ENCODE measurements around the gene CPNE1. TPM values are rescaled to one million over a fixed set of nuclear protein-coding genes. Genes with fewer than 3 reads are reported as not detected.

The CPNE1 gene
- total RNA-seq, 1 experiment from 2014 or later = 194 TPM

DNA sequence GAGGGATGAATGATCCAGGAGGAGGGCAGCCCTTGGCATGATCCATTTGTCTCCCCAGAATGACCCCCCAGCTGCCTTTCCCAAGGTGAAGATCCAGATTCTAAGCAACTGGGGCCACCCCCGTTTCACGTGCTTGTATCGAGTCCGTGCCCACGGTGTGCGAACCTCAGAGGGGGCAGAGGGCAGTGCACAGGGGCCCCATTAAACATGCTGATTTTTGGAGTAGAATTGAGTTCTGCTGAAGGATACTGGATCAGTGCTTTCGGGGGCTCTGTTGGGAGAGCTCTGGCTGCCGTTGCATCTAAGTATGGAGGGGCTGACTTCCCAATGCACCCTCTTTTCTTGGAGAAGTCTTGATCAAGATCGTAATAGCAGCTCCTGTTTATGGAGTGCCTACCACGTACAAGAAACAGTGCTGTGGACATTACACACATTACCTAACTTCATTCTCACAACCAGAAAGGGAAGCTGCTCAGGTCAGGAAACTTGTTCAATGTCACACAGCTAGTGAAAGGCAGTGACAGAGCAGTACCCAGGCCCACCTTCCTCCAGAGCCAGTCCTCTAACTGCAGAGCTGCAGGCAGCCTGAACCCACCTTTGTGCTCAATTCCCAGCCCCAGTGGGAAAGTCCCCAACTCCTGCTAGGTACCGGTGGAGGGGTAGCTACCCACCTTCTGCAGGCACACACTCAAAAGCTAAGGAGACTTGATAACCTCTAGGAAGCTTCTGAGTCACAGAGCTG, 43.7 kb downstream of the CPNE1 start:
- no peak for DNase-seq (ENCODE audit: low spot score)

DNA sequence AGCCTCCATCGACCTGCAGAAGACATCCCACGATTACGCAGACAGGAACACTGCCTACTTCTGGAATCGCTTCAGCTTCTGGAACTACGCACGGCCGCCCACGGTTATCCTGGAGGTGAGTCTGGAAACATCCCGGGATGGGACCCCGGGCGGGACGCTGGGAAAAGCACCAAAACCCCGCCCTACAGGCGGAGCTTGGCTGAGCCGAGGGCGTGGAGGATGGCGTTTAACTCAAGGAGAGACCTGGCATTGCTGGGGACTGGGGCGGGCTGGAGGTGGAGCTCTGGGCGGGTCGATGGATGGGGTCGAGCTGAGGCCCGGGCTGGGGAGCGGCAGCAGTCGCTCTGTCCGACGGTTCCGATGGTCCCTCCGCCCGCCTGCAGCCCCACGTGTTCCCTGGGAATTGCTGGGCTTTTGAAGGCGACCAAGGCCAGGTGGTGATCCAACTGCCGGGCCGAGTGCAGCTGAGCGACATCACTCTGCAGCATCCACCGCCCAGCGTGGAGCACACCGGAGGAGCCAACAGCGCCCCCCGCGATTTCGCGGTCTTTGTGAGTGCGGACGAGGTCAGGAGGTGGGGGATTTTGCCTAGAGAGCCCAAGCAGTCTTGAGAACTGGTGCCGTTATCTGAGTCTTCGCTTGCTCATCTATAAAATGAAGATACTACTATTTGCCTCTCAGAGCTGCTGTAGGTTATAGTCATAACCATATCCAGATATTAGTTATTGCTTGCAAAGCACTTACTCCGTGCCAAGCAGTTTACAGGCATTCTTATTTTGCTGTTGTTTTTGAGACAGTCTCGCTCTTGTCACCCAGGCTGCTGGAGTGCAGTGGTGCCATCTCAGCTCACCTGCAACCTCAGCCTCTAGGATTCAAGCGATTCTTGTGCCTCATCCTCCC, 45.3 kb downstream of the CPNE1 start:
- DNase-seq (ENCODE audit: low spot score) = no peak

DNA sequence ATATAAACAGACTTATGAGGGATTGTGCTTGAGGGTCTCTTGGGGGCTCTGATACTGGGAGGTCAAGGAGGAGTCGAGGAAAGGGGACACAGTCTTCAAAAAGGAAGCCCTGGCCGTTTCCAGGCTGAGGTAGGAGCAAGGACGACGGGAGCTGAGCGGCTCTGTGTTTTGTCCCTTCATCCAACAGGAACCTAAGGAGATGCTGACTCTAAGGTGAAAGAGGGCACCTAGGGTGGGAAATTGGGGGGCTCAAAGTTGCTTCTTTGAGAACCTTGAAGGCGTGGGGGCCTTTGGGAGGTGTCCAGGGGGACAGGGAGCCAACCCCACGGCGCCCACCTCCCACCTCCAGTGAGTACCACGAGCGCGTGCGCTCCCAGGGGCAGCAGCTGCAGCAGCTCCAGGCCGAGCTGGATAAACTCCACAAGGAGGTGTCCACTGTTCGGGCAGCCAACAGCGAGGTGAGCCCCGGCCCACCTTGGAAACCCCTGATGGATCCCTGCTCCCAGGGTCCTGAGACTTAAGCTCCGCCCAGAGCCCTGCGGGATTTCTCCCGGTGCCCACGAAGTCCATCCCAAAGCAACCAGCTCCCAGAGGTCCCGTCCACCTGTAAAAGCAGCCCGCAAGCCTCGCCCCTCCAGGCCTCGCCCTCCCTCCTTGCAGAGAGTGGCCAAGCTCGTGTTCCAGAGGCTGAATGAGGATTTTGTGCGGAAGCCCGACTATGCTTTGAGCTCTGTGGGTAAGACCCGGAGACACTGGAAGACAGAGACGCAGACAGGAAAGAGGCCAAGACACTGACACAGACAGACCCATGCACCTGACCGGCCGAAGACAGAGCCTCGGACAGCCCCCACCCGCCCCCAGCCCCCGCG, 46.2 kb downstream of the CPNE1 start:
- DNase-seq (ENCODE audit: low spot score) = no peak

DNA sequence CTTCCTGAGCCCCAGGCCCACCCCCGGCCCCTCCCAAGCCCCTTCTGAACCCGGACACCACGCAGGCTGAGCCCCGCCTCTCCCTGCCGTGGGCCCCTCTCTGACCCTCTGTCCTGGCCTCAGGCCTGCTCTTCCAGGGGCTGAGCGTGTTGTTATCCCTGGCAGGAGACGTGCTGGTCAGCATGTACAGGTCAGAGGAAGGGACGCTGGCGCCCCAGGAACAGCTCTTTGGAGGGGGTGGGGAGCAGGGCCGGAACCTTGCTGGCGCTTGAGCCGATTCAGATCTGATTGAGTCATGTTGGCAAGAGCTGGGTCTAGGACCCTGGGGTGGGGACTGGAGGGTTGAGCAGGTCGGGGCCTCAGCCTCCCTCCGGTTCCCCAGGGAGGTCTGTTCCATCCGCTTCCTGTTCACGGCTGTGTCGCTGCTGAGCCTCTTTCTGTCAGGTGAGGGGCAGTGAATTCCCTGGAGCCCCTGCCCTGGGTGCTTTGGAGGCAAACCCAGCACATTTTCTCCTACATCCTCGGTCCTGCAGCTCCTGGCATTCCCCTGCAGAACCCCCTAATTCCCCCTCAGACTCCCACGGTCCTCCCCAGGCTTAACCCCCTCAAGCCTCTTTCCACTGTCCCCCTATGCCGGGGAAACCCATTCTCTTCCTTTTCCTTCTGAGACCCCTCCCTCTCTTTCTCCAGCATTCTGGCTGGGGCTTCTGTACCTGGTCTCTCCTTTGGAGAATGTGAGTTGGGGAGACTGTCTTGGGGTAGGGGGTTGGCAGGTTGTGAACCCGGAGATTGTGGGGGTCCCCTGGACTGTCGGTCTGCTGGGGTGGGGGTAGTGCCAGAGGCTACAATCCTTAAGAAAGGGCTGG, 47.1 kb downstream of the CPNE1 start:
- peak; percentile 16 for DNase-seq (ENCODE audit: low spot score)

DNA sequence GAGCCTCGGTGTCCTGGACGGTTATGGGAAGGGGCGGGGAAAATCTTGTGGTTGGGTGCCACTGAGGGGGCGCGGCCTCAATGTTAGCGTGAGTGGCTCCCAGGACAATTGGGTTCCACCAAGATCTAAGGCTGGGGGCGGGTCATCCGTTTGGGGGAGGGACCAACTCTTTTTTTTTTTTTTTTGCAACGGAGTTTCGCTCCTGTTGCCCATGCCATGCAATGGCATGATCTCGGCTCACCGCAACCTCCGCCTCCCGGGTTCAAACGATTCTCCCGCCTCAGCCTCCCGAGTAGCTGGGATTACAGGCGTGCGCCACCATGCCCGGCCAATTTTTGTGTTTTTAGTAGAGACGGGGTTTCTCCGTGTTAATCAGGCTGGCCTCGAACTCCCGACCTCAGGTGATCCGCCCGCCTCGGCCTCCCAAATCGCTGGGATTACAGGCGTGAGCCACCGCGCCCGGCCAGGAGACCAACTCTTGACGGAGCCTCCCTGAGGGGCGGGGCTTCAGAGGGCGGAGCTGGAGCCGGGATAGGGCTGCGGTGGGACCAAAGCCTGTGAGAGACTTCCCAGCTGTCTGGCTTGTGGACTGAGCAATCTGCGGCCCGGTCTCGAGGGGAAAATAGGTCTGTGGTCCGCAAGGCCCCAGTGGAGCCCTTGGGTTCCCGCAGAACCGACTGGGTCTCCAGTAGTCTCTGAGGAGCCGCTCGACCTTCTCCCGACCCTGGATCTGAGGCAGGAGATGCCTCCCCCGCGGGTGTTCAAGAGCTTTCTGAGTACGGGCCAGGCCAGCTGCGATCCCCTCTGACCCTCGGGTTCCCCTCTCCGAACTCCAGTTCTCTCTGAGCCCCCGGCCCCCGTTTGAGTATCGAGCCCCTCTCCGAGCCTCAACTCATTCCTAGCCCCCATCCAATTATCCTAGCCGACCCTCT, 48.0 kb downstream of the CPNE1 start:
- peak; percentile 100 for DNase-seq (ENCODE audit: low spot score)

DNA sequence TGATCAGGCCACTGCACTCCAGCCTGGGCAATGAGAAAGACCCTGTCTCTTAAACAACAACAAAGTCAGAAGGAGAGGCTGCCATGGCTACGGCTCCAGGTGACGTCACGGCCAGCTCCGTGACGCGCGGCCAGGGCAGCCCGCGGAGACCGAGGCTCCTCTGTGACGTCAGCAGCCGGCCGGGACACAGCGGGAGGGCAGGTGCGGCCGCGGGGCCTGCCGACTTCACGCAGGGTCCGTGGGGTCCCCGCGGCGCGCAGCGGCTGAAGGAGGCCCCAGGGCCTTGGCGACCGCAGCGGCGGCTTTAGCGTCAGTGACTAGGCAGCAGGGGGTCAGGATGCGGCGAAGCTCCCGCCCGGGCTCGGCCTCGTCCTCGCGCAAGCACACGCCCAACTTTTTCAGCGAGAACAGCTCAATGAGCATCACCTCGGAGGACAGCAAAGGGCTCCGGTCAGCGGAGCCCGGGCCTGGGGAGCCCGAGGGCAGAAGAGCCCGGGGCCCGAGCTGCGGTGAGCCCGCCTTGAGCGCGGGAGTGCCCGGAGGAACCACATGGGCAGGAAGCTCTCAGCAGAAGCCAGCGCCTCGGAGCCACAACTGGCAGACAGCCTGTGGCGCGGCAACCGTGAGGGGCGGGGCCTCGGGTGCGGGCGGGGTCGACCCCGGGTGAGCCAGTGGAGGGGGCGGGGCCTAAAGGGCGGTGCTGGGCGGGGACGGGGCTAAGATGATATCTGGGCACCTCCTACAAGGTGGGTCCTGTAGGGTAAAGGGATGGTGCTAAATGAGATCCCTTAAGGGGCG, 48.8 kb downstream of the CPNE1 start, which contains the start of gene SPAG4:
SPAG4 (plus strand) TSS at position 163 of the 798 bp plus-strand sequence; CDS start at position 338, 175 bp downstream.
- no peak for DNase-seq (ENCODE audit: low spot score)

DNA sequence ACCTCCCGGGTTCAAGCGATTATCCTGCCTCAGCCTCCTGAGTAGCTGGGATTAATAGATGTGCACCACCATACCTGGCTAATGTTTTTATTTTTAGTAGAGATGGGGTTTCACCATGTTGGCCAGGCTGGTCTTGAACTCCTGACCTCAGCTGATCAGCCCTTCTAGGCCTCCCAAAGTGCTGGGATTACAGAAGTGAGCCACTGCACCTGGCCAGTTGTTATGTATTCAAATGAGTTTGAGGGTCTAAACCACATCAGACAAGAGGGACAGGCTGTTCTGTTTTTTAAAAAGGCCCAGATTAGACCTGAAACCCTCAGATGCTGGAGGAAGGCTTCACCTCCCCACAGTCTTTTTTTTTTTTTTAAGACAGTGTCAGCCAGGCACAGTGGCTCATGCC, 53.2 kb downstream of the CPNE1 start:
- DNase-seq (ENCODE audit: low spot score) = no peak

DNA sequence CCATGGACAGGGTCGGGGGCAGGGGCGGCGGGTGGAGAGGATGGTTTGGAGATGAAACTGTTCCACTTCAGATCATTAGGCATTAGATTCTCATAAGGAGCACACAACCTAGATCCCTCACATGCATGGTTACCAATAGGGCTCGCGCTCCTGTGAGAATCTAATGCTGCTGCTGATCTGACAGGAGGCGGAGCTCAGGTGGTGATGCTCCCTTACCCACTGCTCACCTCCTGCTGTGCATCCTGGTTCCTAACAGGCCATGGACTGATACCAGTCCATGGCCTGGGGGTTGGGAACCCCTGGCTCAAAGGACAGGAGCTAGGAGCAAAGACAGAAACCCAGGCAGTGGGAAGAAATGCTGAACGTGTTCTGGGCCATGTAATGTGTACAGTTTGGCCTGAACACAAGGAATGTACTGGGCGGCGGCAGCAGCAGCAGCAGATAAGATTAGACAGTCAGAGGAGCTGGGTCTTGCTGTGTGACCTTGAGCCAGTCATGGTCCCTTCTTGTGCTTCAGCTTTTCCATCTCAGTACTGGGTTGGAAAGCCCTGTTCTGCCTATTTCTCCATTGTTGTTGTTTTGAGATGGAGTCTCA, 53.8 kb downstream of the CPNE1 start:
- DNase-seq (ENCODE audit: low spot score) = no peak

DNA sequence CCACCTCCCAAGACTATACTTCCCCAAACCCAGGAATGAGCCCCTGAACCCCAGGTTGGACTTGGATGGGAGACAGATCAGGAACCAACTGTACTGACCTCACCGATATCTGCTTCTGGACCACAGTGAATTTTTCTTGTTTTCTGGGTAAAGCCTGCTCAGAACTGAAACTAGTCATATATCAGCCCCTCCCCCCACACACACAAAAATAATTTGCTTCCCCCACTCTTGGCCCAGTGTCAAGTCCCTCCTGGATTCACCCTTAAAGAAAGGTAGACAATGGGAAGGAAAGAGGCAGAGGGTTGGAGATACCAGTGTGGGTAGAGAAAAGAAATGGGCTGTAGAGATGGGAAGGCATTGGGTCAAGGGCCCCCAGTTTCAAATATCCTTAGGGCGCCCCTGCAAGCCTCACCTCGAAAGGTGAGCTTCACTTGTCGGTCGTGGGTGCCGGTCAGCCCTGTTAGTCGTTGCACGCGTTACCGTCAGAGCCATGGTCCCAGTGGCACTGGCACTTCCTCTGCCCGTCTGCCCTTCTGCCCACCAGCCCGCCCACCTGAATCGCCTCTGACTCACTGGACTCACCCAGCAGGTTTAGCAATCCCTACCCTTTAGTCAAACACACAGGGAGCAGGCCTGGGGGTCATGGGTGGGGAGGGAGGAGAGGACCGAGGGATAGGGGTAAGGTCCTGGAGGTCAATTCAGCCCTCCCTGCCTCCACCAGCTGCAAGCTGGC, 57.5 kb downstream of the CPNE1 start:
- no peak for DNase-seq (ENCODE audit: low spot score)

DNA sequence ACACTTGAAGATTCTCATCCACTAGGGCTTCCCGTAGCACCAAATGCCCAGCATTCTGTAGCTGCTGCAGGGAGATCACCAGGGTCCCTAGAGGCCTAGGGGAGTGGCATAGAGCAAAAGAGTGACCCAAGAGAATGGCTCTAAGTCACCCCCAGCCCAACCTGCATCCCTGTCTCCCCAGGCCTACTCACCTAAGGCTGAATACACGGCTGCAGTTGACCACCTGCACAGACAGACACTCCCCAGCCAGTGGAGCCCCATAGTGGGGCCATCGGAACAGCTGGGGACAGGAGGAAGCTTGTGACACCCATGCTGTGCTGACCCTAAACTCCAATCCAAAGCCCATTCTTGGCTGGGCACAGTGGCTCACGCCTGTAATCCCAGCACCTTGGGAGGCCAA, 58.6 kb downstream of the CPNE1 start:
- DNase-seq (ENCODE audit: low spot score) = no peak

DNA sequence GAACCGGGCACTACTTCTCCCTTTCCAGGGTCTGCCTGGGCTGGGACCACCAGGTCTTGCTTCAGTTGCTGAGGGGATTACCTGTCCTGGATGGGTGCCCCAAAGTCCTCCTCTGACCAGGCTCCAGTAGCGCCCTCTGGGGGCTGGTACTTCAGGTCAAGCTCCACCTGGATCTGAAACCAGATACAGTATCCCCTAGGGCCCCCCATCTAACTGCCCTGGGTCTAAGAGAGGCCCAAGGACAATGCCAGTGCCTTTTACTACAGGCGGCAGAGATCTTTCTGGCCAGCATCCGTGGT, 60.3 kb downstream of the CPNE1 start:
- no peak for DNase-seq (ENCODE audit: low spot score)

DNA sequence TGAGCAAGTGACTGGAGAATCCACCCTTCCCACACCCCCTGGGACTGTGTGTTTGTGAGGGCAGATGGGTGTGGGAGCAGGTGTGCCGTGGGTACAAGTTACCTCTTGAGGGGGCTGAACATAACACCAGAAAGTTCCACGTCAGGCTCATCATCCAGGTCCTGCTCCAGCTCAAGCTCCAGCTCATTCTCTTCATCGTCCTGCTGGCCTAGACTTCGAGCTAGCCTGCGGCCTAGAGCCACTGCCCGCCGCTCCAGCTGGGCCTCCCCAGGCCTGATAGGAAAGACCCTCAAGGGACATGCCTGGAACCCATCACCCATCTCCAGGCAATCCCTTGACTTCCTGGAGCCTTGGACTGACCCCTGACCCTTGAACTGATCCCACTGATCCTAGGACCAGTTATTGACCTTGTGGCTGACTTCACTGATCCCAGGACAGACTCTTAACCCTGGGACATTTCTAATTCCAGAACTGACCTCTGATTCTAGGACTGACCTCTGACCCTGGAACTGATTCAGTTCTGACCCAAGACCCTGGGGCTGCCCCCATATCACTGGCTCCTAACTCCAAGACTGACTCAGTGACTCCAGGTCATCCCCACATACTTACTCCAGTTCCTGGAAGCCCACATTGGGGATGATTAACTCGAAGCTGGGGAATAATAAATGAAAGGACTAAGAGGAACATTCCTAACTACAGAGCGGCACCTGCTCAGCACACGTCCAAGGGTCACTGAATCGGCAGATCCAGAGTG, 60.8 kb downstream of the CPNE1 start:
- no peak for DNase-seq (ENCODE audit: low spot score)

DNA sequence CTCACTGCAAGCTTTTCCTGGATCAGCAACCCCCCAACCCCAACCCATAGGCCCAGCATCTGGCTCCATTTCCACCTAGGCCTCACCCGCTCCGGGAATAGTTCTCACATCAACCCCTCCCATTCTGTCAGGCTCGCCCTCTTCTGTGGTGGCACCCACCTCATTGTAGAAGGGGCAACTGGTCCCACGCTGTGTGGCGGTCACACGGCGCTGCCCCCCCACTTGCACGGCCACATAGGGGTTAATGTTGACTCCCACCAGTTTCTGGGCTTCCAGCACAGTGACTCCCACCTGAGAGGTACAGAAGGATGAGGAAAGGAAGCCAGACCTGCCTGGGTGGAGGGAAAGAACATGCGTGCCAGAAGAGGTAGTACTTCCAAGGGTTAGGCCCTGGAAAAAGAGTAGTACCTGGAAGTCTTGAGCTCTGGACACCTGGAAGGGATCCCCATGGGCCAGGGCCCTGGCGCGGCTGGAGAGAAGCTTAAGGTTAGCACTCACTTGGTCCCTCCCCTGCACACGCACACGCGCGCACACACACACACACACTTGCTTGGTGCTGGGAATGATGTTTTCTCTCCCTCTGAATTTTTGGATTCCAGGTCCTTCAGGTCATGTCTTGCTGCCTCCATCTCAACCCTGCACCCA, 61.7 kb downstream of the CPNE1 start:
- DNase-seq (ENCODE audit: low spot score) = no peak

DNA sequence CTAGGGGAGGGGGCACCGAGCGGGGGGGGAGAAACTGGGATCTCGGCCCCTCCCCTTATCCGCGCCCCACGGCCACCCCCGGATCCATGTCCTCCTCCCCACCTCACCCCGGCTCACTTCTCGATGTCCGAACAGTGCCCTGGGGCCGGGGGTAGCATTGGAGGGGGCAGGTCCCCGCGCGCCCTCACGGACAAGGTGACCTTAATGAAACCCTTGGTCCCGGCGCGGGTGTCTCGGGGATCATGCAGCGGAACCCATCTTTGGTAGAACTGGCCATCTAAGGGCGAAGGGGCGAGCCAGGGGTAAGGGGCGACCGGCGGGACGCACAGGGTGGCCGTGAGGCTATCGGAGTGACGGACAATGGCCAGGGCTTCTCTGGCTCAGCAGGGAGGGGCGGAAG, 62.7 kb downstream of the CPNE1 start:
- no peak for DNase-seq (ENCODE audit: low spot score)

DNA sequence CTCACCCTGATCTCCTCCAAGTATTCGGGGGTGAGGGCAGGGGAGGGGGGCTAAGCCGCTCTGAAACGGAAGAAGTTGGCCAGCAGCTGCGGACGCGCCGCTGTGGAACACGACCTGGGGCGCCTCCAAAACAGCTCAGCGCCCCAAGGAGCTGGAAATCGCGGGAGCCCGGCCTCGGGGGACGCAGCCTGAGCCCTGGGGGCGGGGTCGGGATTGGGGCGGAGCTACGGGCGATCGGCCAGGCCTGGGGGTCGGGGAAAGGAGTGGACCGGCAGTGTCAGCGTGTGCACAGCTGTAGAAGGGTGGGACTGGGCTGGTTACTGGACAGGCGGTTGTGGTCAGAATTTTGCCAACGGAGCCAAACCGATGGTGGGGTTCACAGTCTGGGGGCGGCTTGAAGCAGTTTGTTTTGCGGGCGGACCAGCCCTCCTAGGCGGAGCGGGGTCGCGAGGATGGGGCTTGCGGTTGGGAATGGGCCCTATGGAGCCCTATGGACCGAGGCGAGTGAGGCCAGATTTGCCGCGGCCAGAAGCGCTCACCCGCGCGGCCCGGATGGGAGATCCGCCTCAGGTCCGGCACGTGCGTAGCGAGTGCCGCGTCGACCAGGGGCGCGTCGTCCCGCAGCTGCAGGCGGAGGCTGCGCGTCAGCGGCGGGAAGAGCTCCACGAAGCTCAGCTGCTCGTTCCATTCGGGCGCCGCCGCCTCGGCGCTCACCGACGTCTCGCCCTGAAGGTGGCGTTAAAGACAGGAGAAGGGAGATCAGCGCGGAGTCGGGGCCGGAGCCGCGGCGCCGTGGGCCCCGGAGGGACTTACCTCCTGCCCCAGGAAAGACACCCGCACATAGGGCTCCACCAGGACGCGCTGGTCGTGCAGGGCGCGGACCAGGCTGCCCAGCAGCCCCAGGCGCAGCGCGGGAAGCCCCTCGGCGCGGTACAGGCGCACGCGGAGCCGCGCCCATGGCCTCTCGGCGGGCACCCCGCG, 63.4 kb downstream of the CPNE1 start:
- DNase-seq (ENCODE audit: low spot score) = no peak

All from A172 (cell line).